Measurements from ENCODE around the gene CBLN3. TPM values are rescaled to one million over a fixed set of nuclear protein-coding genes. Genes with fewer than 3 reads are reported as not detected.
A peak's percentile ranks its signal among the peaks of the same experiment; 100 is the strongest.

CBLN3 gene
- total and polyA plus RNA-seq, 12 donors: 0.24 to 2.5 (median 0.92) TPM

- Histone ChIP-seq H3K36me3 (no peaks in the 10 kb centered on the region), H3K4me1 (peaks cover 0 to 6% (median 4%) of the 10 kb centered on the region in 9 donors), H3K4me3 (no peak overlapping the region), H3K9me3 (no peaks in the 10 kb centered on the region), H3K27me3 (peaks cover 0 to 8% (median 0%) of the 10 kb centered on the region in 7 donors), H3K27ac (no peak overlapping the region)
- DNase-seq: no peak
- WGBS, 2 donors: 88% methylated on average over 4 of the region's 4 CpGs
- TF ChIP-seq, protein P1, sequence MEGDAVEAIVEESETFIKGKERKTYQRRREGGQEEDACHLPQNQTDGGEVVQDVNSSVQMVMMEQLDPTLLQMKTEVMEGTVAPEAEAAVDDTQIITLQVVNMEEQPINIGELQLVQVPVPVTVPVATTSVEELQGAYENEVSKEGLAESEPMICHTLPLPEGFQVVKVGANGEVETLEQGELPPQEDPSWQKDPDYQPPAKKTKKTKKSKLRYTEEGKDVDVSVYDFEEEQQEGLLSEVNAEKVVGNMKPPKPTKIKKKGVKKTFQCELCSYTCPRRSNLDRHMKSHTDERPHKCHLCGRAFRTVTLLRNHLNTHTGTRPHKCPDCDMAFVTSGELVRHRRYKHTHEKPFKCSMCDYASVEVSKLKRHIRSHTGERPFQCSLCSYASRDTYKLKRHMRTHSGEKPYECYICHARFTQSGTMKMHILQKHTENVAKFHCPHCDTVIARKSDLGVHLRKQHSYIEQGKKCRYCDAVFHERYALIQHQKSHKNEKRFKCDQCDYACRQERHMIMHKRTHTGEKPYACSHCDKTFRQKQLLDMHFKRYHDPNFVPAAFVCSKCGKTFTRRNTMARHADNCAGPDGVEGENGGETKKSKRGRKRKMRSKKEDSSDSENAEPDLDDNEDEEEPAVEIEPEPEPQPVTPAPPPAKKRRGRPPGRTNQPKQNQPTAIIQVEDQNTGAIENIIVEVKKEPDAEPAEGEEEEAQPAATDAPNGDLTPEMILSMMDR (IDR thresholded peaks at IDR 0.05): no peak
- no peak for ATAC-seq
- intact Hi-C loops (cut with DNase I): no loop called here
Measured at GRCh38 chr14:24384169-24384568, 45.3 kb downstream of the CBLN3 start.

GRCh38 chr14:24382064-24382371 is 47.5 kb downstream of the CBLN3 start:
- Histone ChIP-seq H3K36me3 (peaks cover 0 to 4% (median 0%) of the 10 kb centered on the region in 9 donors), H3K27me3 (peaks cover 0 to 8% (median 0%) of the 10 kb centered on the region in 7 donors), H3K9me3 (no peaks in the 10 kb centered on the region), H3K27ac (peak overlapping the region in 1 of 10 donors; percentile 43), H3K4me3 (no peak overlapping the region), H3K4me1 (peaks cover 0 to 7% (median 0%) of the 10 kb centered on the region in 9 donors)
- TF ChIP-seq, protein P1 (IDR thresholded peaks at IDR 0.05): no peak
- no peak for DNase-seq
- no peak for ATAC-seq
- WGBS, 2 donors: 58 to 75% methylated on average over 4 of the region's 4 CpGs
- intact Hi-C loops (cut with DNase I): no loop called here

- TF ChIP-seq, protein P1 (IDR thresholded peaks at IDR 0.05): no peak
- H3K36me3 ChIP-seq: peaks cover 0 to 7% (median 0%) of the 10 kb centered on the region in 9 donors
- WGBS, 2 donors: 83 to 84% methylated on average over 8 of the region's 8 CpGs
- H3K27me3 ChIP-seq: peaks cover 0 to 8% (median 0%) of the 10 kb centered on the region in 7 donors
- H3K4me3 ChIP-seq: no peak overlapping the region
- peak overlapping the region in 1 of 10 donors; percentile 43 for H3K27ac ChIP-seq
- ATAC-seq: no peak
- peaks cover 0 to 12% (median 4%) of the 10 kb centered on the region in 9 donors for H3K4me1 ChIP-seq
- no peaks in the 10 kb centered on the region for H3K9me3 ChIP-seq
- intact Hi-C loops (cut with DNase I): no loop called here
- no peak for DNase-seq
Measured at GRCh38 chr14:24381363-24382063, 48.0 kb downstream of the CBLN3 start.

DNA sequence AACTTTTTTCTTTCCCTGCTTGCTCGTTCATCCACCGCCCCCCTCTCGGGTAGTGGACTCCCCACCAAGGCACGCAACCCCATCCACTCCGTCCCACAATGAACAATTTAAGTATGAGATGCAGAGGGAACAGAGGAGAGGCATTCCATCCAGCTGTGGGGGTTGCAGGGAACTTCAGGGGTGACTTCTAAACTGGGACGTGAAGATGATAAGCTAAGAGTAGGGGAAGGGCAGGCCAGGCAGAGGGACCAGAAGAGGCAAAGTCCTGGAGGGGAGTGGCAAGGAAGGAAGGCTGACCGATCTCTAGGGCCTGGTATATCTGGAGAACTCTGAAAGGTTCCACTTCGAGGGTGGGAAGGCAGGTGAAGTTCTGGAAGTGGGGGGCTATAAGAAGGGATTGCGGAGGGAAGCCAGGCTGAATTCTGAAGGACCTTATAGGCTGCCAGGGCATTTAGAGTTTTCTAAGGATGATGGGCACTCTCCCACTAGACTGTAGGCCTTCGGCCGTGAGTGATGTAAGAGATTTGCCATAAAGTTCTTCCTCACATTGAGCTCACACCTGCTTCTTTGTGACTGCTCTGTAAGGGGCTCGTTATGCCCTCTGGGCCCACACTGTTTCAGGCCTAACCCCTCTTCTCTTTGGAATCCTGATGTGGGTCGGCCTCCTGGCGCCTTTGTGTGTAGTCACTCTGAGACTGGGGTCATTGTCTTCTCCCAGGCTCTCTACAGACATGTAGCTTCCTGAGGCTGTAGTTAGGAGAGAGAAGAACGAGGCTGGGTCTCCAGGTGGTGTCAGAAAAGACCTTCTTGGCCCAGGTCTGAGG is 49.3 kb downstream of the CBLN3 start:
- WGBS, 2 donors: 81 to 84% methylated on average over 15 of the region's 15 CpGs
- no peak for DNase-seq
- TF ChIP-seq, protein P1 (IDR thresholded peaks at IDR 0.05): no peak

More for the DNA sequence above, 49.3 kb downstream of the CBLN3 start:
- H3K4me3 ChIP-seq: no peak overlapping the region
- no peak overlapping the region for H3K27ac ChIP-seq
- ATAC-seq: no peak
- intact Hi-C loops (cut with DNase I): no loop called here
- peaks cover 0 to 10% (median 0%) of the 10 kb centered on the region in 9 donors for H3K36me3 ChIP-seq
- peaks cover 0 to 18% (median 7%) of the 10 kb centered on the region in 9 donors for H3K4me1 ChIP-seq
- no peaks in the 10 kb centered on the region for H3K9me3 ChIP-seq
- H3K27me3 ChIP-seq: peaks cover 0 to 8% (median 0%) of the 10 kb centered on the region in 7 donors

Measured in heart right ventricle (tissue), 16 donors.